WTC11 (cell line): ENCODE results near the gene TEP1.

Experiments
- ATF3 ChIP-seq: sonication (generic); formaldehyde crosslinking; conservative IDR thresholded peaks from 2 replicates; pipeline ENCODE4 v1.8.1; 2022; ENCODE audit warnings: mild to moderate bottlenecking, missing genetic modification reagents
- CTCF ChIP-seq: fragments of 200-600 bp; IDR thresholded peaks from 2 replicates; pipeline ENCODE4 v1.8.0; 2022; ENCODE audit warnings: antibody characterized with exemption
- E2F1 ChIP-seq: sonication (generic); formaldehyde crosslinking; IDR thresholded peaks from 2 replicates; pipeline ENCODE4 v1.8.0; 2022; ENCODE audit warnings: mild to moderate bottlenecking, missing genetic modification reagents
- IRF2 ChIP-seq: sonication (generic); formaldehyde crosslinking; IDR thresholded peaks from 2 replicates; pipeline ENCODE4 v1.8.0; 2022; ENCODE audit warnings: low read depth, missing genetic modification reagents, borderline replicate concordance
- MLX ChIP-seq: sonication (generic); formaldehyde crosslinking; IDR thresholded peaks from 2 replicates; pipeline ENCODE4 v1.8.1; 2023; ENCODE audit warnings: mild to moderate bottlenecking, missing genetic modification reagents, moderate library complexity
- NR2C2 ChIP-seq: sonication (generic); formaldehyde crosslinking; IDR thresholded peaks from 2 replicates; pipeline ENCODE4 v1.8.0; 2022; ENCODE audit warnings: mild to moderate bottlenecking, missing genetic modification reagents
- RELA ChIP-seq: sonication (generic); formaldehyde crosslinking; IDR thresholded peaks from 2 replicates; pipeline ENCODE4 v1.8.1; 2022; ENCODE audit warnings: missing genetic modification reagents, mild to moderate bottlenecking, borderline replicate concordance
- USF2 ChIP-seq: sonication (generic); formaldehyde crosslinking; IDR thresholded peaks from 2 replicates; pipeline ENCODE4 v1.8.1; 2023; ENCODE audit warnings: mild to moderate bottlenecking, missing genetic modification reagents, moderate library complexity
- ZNF121 ChIP-seq: sonication (generic); formaldehyde crosslinking; IDR thresholded peaks from 2 replicates; pipeline ENCODE4 v1.8.0; 2023; ENCODE audit warnings: missing genetic modification reagents
- ZNF281 ChIP-seq: sonication (generic); formaldehyde crosslinking; IDR thresholded peaks from 2 replicates; pipeline ENCODE4 v1.8.0; 2023; ENCODE audit warnings: mild to moderate bottlenecking, missing genetic modification reagents
- ZNF423 ChIP-seq: fragments of 250-450 bp; sonication (Bioruptor Pico); IDR thresholded peaks from 2 replicates; pipeline ENCODE4 v2.1.2; 2022; ENCODE audit warnings: mild to moderate bottlenecking, moderate library complexity
- ZNF425 ChIP-seq: fragments of 250-450 bp; sonication (Bioruptor Pico); conservative IDR thresholded peaks from 2 replicates; pipeline ENCODE4 v1.9.0; 2021; ENCODE audit warnings: mild to moderate bottlenecking

GRCh38 chr14:20446889-20447288 lies 33.6 kb upstream of the TEP1 start:
- TF ChIP-seq ZNF281 (CRISPR knock-in tag) (no peak), NR2C2 (CRISPR knock-in tag) (no peak), RELA (CRISPR knock-in tag) (no peak), USF2 (CRISPR knock-in tag) (no peak), CTCF (no peak), IRF2 (CRISPR knock-in tag) (no peak), ZNF423 (no peak), ZNF121 (CRISPR knock-in tag) (no peak), E2F1 (no peak), ZNF425 (no peak), MLX (CRISPR knock-in tag) (no peak), ATF3 (CRISPR knock-in tag) (no peak)
